ENCODE data around the gene HYPK.
"Not testable (repeated sequence)": the region's sequence is repeated elsewhere in the genome, so short reads cannot be mapped to it uniquely, and the experiment has no call there.

GRCh38 chr15:43802676-43803075, 2.3 kb downstream of the HYPK start:
- TF ChIP-seq, protein P1, sequence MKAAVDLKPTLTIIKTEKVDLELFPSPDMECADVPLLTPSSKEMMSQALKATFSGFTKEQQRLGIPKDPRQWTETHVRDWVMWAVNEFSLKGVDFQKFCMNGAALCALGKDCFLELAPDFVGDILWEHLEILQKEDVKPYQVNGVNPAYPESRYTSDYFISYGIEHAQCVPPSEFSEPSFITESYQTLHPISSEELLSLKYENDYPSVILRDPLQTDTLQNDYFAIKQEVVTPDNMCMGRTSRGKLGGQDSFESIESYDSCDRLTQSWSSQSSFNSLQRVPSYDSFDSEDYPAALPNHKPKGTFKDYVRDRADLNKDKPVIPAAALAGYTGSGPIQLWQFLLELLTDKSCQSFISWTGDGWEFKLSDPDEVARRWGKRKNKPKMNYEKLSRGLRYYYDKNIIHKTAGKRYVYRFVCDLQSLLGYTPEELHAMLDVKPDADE (IDR thresholded peaks at IDR 0.05), result not testable (repeated sequence)
- TF ChIP-seq, protein P2, sequence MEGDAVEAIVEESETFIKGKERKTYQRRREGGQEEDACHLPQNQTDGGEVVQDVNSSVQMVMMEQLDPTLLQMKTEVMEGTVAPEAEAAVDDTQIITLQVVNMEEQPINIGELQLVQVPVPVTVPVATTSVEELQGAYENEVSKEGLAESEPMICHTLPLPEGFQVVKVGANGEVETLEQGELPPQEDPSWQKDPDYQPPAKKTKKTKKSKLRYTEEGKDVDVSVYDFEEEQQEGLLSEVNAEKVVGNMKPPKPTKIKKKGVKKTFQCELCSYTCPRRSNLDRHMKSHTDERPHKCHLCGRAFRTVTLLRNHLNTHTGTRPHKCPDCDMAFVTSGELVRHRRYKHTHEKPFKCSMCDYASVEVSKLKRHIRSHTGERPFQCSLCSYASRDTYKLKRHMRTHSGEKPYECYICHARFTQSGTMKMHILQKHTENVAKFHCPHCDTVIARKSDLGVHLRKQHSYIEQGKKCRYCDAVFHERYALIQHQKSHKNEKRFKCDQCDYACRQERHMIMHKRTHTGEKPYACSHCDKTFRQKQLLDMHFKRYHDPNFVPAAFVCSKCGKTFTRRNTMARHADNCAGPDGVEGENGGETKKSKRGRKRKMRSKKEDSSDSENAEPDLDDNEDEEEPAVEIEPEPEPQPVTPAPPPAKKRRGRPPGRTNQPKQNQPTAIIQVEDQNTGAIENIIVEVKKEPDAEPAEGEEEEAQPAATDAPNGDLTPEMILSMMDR (conservative IDR thresholded peaks at IDR 0.05; ENCODE audit: low read depth in 2 of 2), result not testable (repeated sequence)
- not testable (repeated sequence) for TF ChIP-seq POLR2AphosphoS5 (IDR thresholded peaks at IDR 0.05; ENCODE audit: low read depth); EZH2phosphoT487 (IDR thresholded peaks at IDR 0.05; ENCODE audit: unreplicated experiment); ZNF331 (CRISPR knock-in tag; IDR thresholded peaks at IDR 0.05; ENCODE audit: low read depth); EZH2 (IDR thresholded peaks at IDR 0.05; ENCODE audit: low read depth, unreplicated experiment); JUNB (IDR thresholded peaks at IDR 0.05; ENCODE audit: unreplicated experiment); ZNF114 (CRISPR knock-in tag; IDR thresholded peaks at IDR 0.05)
